ENCODE measurements around the gene OXCT1. TPM values are rescaled to one million over a fixed set of nuclear protein-coding genes. Genes with fewer than 3 reads are reported as not detected.
A peak's percentile ranks its signal among the peaks of the same experiment; 100 is the strongest.
"Not testable (repeated sequence)": the region's sequence is repeated elsewhere in the genome, so short reads cannot be mapped to it uniquely, and the experiment has no call there.

Gene OXCT1
- total RNA-seq, 1 donor: 39.4 TPM

- Histone ChIP-seq H4K20me1 (ENCODE audit: insufficient read depth, low read length) (no peaks in the 10 kb centered on the region), H3K36me3 (ENCODE audit: insufficient read depth, low read length) (no peaks in the 10 kb centered on the region), H2AFZ (ENCODE audit: low read length) (no peak overlapping the region), H3K27me3 (ENCODE audit: insufficient read depth, low read length) (no peaks in the 10 kb centered on the region), H3K9me3 (ENCODE audit: low read depth, low read length) (no peaks in the 10 kb centered on the region), H3K4me3 (ENCODE audit: insufficient read depth, low read length) (no peak overlapping the region), H3K79me2 (ENCODE audit: insufficient read depth, low read length) (no peaks in the 10 kb centered on the region), H3K4me1 (ENCODE audit: insufficient read depth, low read length) (peaks cover 9% of the 10 kb centered on the region), H3K4me2 (ENCODE audit: insufficient read depth, low read length) (no peak overlapping the region), H3K27ac (ENCODE audit: low read depth, low read length) (no peak overlapping the region)
- no peak for DNase-seq (ENCODE audit: insufficient read length, low spot score, missing footprints)
- no peak for TF ChIP-seq CTCF (IDR thresholded peaks at IDR 0.05; ENCODE audit: extremely low read depth, low read depth, low read length)
These were observed 122.9 kb downstream of the OXCT1 start for GRCh38 chr5:41747301-41747700.

DNA sequence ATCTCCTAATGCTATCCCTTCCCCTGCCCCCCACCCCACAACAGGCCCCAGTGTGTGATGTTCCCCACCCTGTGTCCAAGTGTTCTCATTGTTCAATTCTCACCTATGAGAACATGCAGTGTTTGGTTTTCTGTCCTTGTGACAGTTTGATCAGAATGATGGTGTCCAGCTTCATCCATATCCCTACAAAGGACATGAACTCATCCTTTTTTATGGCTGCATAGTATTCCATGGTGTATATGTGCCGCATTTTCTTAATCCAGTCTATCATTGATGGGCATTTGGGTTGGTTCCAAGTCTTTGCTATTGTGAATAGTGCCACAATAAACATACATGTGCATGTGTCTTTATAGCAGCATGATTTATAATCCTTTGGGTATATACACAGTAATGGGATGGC, 127.6 kb downstream of the OXCT1 start:
- not testable (repeated sequence) for H3K9me3 ChIP-seq (ENCODE audit: low read depth, low read length); H2AFZ ChIP-seq (ENCODE audit: low read length); H4K20me1 ChIP-seq (ENCODE audit: insufficient read depth, low read length); H3K79me2 ChIP-seq (ENCODE audit: insufficient read depth, low read length); H3K36me3 ChIP-seq (ENCODE audit: insufficient read depth, low read length); H3K4me2 ChIP-seq (ENCODE audit: insufficient read depth, low read length); H3K27me3 ChIP-seq (ENCODE audit: insufficient read depth, low read length); H3K4me3 ChIP-seq (ENCODE audit: insufficient read depth, low read length); DNase-seq (ENCODE audit: insufficient read length, low spot score, missing footprints); H3K4me1 ChIP-seq (ENCODE audit: insufficient read depth, low read length); H3K27ac ChIP-seq (ENCODE audit: low read depth, low read length)

- H3K27ac ChIP-seq (ENCODE audit: low read depth, low read length): no peak overlapping the region
- no peaks in the 10 kb centered on the region for H3K4me1 ChIP-seq (ENCODE audit: insufficient read depth, low read length)
- no peak overlapping the region for H2AFZ ChIP-seq (ENCODE audit: low read length)
- no peaks in the 10 kb centered on the region for H3K9me3 ChIP-seq (ENCODE audit: low read depth, low read length)
- no peak for TF ChIP-seq CTCF (IDR thresholded peaks at IDR 0.05; ENCODE audit: extremely low read depth, low read depth, low read length)
- H4K20me1 ChIP-seq (ENCODE audit: insufficient read depth, low read length): no peaks in the 10 kb centered on the region
- no peak for DNase-seq (ENCODE audit: insufficient read length, low spot score, missing footprints)
- H3K79me2 ChIP-seq (ENCODE audit: insufficient read depth, low read length): no peaks in the 10 kb centered on the region
- no peaks in the 10 kb centered on the region for H3K27me3 ChIP-seq (ENCODE audit: insufficient read depth, low read length)
- no peak overlapping the region for H3K4me3 ChIP-seq (ENCODE audit: insufficient read depth, low read length)
- no peaks in the 10 kb centered on the region for H3K36me3 ChIP-seq (ENCODE audit: insufficient read depth, low read length)
- H3K4me2 ChIP-seq (ENCODE audit: insufficient read depth, low read length): no peak overlapping the region
These were observed 131.4 kb downstream of the OXCT1 start for GRCh38 chr5:41738710-41739354.

- Histone ChIP-seq H3K4me3 (ENCODE audit: insufficient read depth, low read length) (no peak overlapping the region), H3K27me3 (ENCODE audit: insufficient read depth, low read length) (no peaks in the 10 kb centered on the region), H3K4me2 (ENCODE audit: insufficient read depth, low read length) (no peak overlapping the region), H3K79me2 (ENCODE audit: insufficient read depth, low read length) (no peaks in the 10 kb centered on the region), H3K9me3 (ENCODE audit: low read depth, low read length) (no peaks in the 10 kb centered on the region), H3K4me1 (ENCODE audit: insufficient read depth, low read length) (no peaks in the 10 kb centered on the region), H3K27ac (ENCODE audit: low read depth, low read length) (no peak overlapping the region), H4K20me1 (ENCODE audit: insufficient read depth, low read length) (no peaks in the 10 kb centered on the region), H2AFZ (ENCODE audit: low read length) (no peak overlapping the region), H3K36me3 (ENCODE audit: insufficient read depth, low read length) (no peaks in the 10 kb centered on the region)
- peak; percentile 18 for DNase-seq (ENCODE audit: insufficient read length, low spot score, missing footprints)
- TF ChIP-seq CTCF (IDR thresholded peaks at IDR 0.05; ENCODE audit: extremely low read depth, low read depth, low read length): no peak
These were observed 133.6 kb downstream of the OXCT1 start for GRCh38 chr5:41736641-41737040.

Data from osteoblast (primary cell).